Fibroblast of lung (primary cell): Measurements from ENCODE around the gene SLMAP.

Experiments used
- CTCF ChIP-seq, 2 donors: IDR thresholded peaks in 1 of 2; conservative IDR thresholded peaks in 1 of 2; 1 replicate in 1 of 2; 2 replicates in 1 of 2; pipeline ENCODE4 v1.5.1; 2011 to 2012; ENCODE audit warnings: low read length in 2 of 2, control low read depth in 1 of 2, inconsistent platforms in 1 of 2, low read depth in 1 of 2, mild to moderate bottlenecking in 1 of 2
- EZH2 ChIP-seq: IDR thresholded peaks from 2 replicates; pipeline ENCODE4 v1.5.1; 2012; ENCODE audit warnings: low read length, control low read depth, mild to moderate bottlenecking; ENCODE audit errors: missing control alignments

GRCh38 chr3:57933602-57934001 is 177.5 kb downstream of the SLMAP start:
- no peak for TF ChIP-seq CTCF (conservative IDR thresholded peaks at IDR 0.05 in 1 of 2, IDR thresholded peaks at IDR 0.05 in 1 of 2; ENCODE audit: low read depth in 1 of 2, low read length in 2 of 2)
- TF ChIP-seq EZH2, result no peak
